Measurements from ENCODE around the gene SARDH. TPM values are rescaled to one million over a fixed set of nuclear protein-coding genes. Genes with fewer than 3 reads are reported as not detected.

Gene SARDH
- total and polyA plus RNA-seq, 2 donors (not counting 1 experiment from before 2014, with no cell fraction given), result 2.5 to 4.8 TPM

DNA sequence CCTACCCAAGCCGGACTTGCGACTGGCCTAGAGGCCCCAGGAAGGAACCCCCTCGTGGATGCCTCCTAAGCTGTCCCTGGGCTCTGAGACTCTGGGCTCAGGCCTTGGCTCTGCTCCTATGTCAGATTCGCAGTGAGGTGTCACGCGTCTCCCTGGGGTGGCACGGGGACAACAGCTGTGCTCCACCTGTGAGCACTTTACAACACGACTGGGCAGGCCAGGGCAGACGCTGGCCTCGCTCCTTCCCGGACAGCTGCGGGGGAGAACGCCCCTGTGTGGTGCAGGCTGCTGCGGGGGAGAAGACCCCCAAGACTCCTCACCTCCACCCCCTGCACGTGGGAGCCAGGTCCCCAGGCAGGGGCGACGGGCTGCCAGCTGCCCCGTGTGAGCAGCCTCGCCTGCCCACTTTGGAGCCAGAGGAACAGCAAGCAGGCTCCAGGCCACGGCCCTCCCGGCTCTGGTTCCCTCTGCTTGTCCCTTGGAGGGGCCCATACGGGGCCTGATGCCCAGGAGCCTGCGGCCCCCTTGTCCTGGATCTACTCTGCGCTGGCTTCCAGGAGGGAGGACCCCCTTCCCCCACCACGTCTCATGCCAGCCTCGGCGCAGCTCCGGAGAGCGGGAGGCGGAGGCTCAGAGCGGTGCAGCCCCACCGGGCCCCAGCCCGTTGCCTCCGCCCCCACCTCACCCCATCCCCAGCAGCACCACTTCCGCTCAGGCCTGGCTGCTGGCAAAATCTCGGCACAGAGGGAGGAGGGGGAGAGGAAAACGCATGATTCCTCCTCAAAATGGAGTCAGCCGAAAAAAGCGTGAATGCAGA lies 36.0 kb downstream of the SARDH start:
- Histone ChIP-seq H3K36me3 (ENCODE audit: control insufficient read depth, insufficient read depth, low read length) (no peaks in the 10 kb centered on the region), H4K20me1 (ENCODE audit: control insufficient read depth, extremely low read depth, insufficient read depth, low read length) (no peaks in the 10 kb centered on the region), H3K4me2 (ENCODE audit: extremely low read depth, insufficient read depth, low read length) (no peak overlapping the region), H3K4me1 (ENCODE audit: control insufficient read depth, extremely low read depth, insufficient read depth, low read length) (peaks cover 3% of the 10 kb centered on the region), H3K4me3 (replicated peaks in 1 of 4; ENCODE audit: control extremely low read depth in 1 of 4, insufficient read depth in 1 of 4, low read depth in 3 of 4, low read length in 4 of 4) (peak overlapping the region in 1 of 4 experiments; percentile 17), H2AFZ (ENCODE audit: low read length) (no peak overlapping the region), H3K9ac (ENCODE audit: insufficient read depth, low read length) (no peak overlapping the region), H3K27ac (ENCODE audit: insufficient read depth, low read length) (no peak overlapping the region), H3K79me2 (ENCODE audit: control insufficient read depth, insufficient read depth, low read length) (no peaks in the 10 kb centered on the region), H3K27me3 (ENCODE audit: control insufficient read depth, insufficient read depth, low read length) (peaks cover 6% of the 10 kb centered on the region), H3K9me3 (ENCODE audit: control insufficient read depth, insufficient read depth, low read depth, low read length) (no peaks in the 10 kb centered on the region)
- TF ChIP-seq, protein P1, sequence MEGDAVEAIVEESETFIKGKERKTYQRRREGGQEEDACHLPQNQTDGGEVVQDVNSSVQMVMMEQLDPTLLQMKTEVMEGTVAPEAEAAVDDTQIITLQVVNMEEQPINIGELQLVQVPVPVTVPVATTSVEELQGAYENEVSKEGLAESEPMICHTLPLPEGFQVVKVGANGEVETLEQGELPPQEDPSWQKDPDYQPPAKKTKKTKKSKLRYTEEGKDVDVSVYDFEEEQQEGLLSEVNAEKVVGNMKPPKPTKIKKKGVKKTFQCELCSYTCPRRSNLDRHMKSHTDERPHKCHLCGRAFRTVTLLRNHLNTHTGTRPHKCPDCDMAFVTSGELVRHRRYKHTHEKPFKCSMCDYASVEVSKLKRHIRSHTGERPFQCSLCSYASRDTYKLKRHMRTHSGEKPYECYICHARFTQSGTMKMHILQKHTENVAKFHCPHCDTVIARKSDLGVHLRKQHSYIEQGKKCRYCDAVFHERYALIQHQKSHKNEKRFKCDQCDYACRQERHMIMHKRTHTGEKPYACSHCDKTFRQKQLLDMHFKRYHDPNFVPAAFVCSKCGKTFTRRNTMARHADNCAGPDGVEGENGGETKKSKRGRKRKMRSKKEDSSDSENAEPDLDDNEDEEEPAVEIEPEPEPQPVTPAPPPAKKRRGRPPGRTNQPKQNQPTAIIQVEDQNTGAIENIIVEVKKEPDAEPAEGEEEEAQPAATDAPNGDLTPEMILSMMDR (conservative IDR thresholded peaks at IDR 0.05 in 1 of 2, IDR thresholded peaks at IDR 0.05 in 1 of 2; ENCODE audit: low read depth in 1 of 2, low read length in 2 of 2), result no peak
- no peak for TF ChIP-seq EZH2 (IDR thresholded peaks at IDR 0.05; ENCODE audit: low read length, missing control alignments)
- DNase-seq (ENCODE audit: low read depth in 2 of 2), result peak; percentile 42

DNA sequence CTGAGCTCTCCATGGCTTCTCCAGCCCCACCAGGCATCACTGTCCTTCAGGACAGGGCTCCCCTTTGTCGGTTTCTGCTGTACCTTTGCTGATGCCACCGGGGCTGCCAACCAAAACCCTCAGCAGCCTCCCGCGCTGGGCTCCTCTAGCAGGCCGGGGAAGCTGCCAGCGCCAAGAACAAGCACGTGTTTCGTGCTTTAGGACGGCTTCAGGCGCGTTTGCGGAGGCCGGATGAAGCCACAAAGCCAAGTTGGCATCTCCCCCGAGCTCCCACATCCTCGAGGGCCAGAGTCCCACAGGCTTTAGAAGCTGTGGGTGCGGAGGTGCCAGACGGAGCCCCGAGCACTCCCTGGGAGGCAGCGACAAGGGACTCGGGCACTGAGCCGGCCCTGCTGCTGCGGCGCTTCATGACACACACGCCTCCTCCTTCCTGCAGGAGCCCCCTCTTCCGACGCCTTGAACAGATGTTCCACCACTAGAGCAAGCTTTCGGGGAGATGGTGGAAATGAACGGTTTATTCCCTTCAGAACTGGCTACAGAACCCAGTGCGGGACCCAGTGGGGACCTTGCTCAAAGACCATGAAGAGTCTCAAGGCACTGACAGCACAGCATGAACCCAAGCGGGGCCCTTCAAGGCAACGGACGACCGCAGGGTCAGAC lies 36.7 kb downstream of the SARDH start:
- Histone ChIP-seq H2AFZ (ENCODE audit: low read length) (no peak overlapping the region), H3K27ac (ENCODE audit: insufficient read depth, low read length) (no peak overlapping the region), H3K4me2 (ENCODE audit: extremely low read depth, insufficient read depth, low read length) (no peak overlapping the region), H3K4me1 (ENCODE audit: control insufficient read depth, extremely low read depth, insufficient read depth, low read length) (no peaks in the 10 kb centered on the region), H3K36me3 (ENCODE audit: control insufficient read depth, insufficient read depth, low read length) (no peaks in the 10 kb centered on the region), H3K4me3 (replicated peaks in 1 of 4; ENCODE audit: control extremely low read depth in 1 of 4, insufficient read depth in 1 of 4, low read depth in 3 of 4, low read length in 4 of 4) (no peak overlapping the region), H3K9me3 (ENCODE audit: control insufficient read depth, insufficient read depth, low read depth, low read length) (no peaks in the 10 kb centered on the region), H3K9ac (ENCODE audit: insufficient read depth, low read length) (no peak overlapping the region), H3K79me2 (ENCODE audit: control insufficient read depth, insufficient read depth, low read length) (no peaks in the 10 kb centered on the region), H4K20me1 (ENCODE audit: control insufficient read depth, extremely low read depth, insufficient read depth, low read length) (no peaks in the 10 kb centered on the region), H3K27me3 (ENCODE audit: control insufficient read depth, insufficient read depth, low read length) (peaks cover 6% of the 10 kb centered on the region)
- TF ChIP-seq, protein P1 (conservative IDR thresholded peaks at IDR 0.05 in 1 of 2, IDR thresholded peaks at IDR 0.05 in 1 of 2; ENCODE audit: low read depth in 1 of 2, low read length in 2 of 2), result no peak
- no peak for TF ChIP-seq EZH2 (IDR thresholded peaks at IDR 0.05; ENCODE audit: low read length, missing control alignments)
- no peak for DNase-seq (ENCODE audit: low read depth in 2 of 2)

DNA sequence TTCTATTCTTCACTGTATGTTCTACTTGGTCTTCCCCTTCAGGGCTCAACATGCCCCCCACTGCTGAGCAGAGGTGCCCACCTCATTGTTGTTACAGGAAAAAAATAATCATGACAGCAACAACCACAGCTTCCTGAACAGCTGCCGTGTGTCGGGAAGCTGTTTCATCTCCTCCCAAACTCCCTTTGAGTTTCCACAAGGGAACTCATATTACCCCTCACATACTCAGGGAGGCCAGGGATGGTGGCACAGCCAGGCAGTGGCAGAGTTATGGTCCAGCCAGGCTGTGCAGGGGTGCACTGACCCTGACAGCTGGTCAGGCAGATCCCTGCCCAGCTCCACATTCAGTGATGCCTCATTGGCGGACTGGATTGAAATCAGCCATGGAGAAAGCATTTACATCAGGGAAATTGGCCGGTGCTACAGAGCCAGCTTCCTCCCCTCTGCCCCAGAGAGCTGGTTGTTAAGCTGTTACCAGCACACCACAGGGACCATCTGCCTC lies 37.3 kb downstream of the SARDH start:
- no peaks in the 10 kb centered on the region for H3K79me2 ChIP-seq (ENCODE audit: control insufficient read depth, insufficient read depth, low read length)
- no peak overlapping the region for H3K4me2 ChIP-seq (ENCODE audit: extremely low read depth, insufficient read depth, low read length)
- H3K4me1 ChIP-seq (ENCODE audit: control insufficient read depth, extremely low read depth, insufficient read depth, low read length), result no peaks in the 10 kb centered on the region
- peaks cover 6% of the 10 kb centered on the region for H3K27me3 ChIP-seq (ENCODE audit: control insufficient read depth, insufficient read depth, low read length)
- no peak overlapping the region for H2AFZ ChIP-seq (ENCODE audit: low read length)
- H4K20me1 ChIP-seq (ENCODE audit: control insufficient read depth, extremely low read depth, insufficient read depth, low read length), result no peaks in the 10 kb centered on the region
- no peak for TF ChIP-seq EZH2 (IDR thresholded peaks at IDR 0.05; ENCODE audit: low read length, missing control alignments)
- TF ChIP-seq, protein P1 (conservative IDR thresholded peaks at IDR 0.05 in 1 of 2, IDR thresholded peaks at IDR 0.05 in 1 of 2; ENCODE audit: low read depth in 1 of 2, low read length in 2 of 2), result no peak
- no peak overlapping the region for H3K27ac ChIP-seq (ENCODE audit: insufficient read depth, low read length)
- no peak for DNase-seq (ENCODE audit: low read depth in 2 of 2)
- no peaks in the 10 kb centered on the region for H3K9me3 ChIP-seq (ENCODE audit: control insufficient read depth, insufficient read depth, low read depth, low read length)
- H3K4me3 ChIP-seq (replicated peaks in 1 of 4; ENCODE audit: control extremely low read depth in 1 of 4, insufficient read depth in 1 of 4, low read depth in 3 of 4, low read length in 4 of 4), result no peak overlapping the region
- no peak overlapping the region for H3K9ac ChIP-seq (ENCODE audit: insufficient read depth, low read length)
- H3K36me3 ChIP-seq (ENCODE audit: control insufficient read depth, insufficient read depth, low read length), result no peaks in the 10 kb centered on the region

Measured in fibroblast of lung (primary cell).